GM23338 (cell line): ENCODE measurements around the gene TLX3. TPM values are rescaled to one million over a fixed set of nuclear protein-coding genes. Genes with fewer than 3 reads are reported as not detected.

Experiments
- ATAC-seq: fragments of 200-7000 bp; cut with Tn5 transposase; 3 replicates; pipeline ENCODE4 v1.9.1; 2020
- DNase-seq: peaks from one replicate; pipeline ENCODE4 v3.0.0-alpha.2; 2015; ENCODE audit warnings: low spot score
- H2AFZ ChIP-seq: fragments of 200-600 bp; sonication (generic); 2 replicates; pipeline ENCODE4 v1.8.0; 2016; ENCODE audit warnings: antibody characterized with exemption, mild to moderate bottlenecking, moderate library complexity
- H3F3A ChIP-seq: fragments of 200-600 bp; sonication (generic); replicated peaks from 2 replicates; pipeline ENCODE4 v1.8.0; 2017; ENCODE audit warnings: antibody characterized with exemption, mixed run types, low read depth
- H3K27ac ChIP-seq: fragments of 200-600 bp; sonication (generic); 2 replicates; pipeline ENCODE4 v1.6.1; 2016; ENCODE audit warnings: low read depth
- H3K27me3 ChIP-seq: fragments of 200-600 bp; sonication (generic); 2 replicates; pipeline ENCODE4 v1.8.0; 2016; ENCODE audit warnings: mild to moderate bottlenecking, mixed run types, moderate library complexity; ENCODE audit not compliant: insufficient read depth
- H3K36me3 ChIP-seq: fragments of 200-600 bp; sonication (generic); 2 replicates; pipeline ENCODE4 v1.8.0; 2016; ENCODE audit warnings: mild to moderate bottlenecking; ENCODE audit not compliant: insufficient read depth
- H3K4me1 ChIP-seq: fragments of 200-600 bp; sonication (generic); 2 replicates; pipeline ENCODE4 v1.8.0; 2016; ENCODE audit warnings: mild to moderate bottlenecking, moderate library complexity; ENCODE audit not compliant: insufficient read depth
- H3K4me2 ChIP-seq: fragments of 200-600 bp; sonication (generic); 2 replicates; pipeline ENCODE4 v1.7.1; 2017; ENCODE audit warnings: mixed run types
- H3K4me3 ChIP-seq: fragments of 200-600 bp; sonication (generic); 2 replicates; pipeline ENCODE4 v1.6.1; 2016; ENCODE audit warnings: mixed run types
- H3K79me2 ChIP-seq: fragments of 200-600 bp; sonication (generic); replicated peaks from 2 replicates; pipeline ENCODE4 v1.8.0; 2017; ENCODE audit warnings: mild to moderate bottlenecking; ENCODE audit not compliant: insufficient read depth
- H3K9me2 ChIP-seq: fragments of 200-600 bp; sonication (generic); 2 replicates; pipeline ENCODE4 v1.8.0; 2017; ENCODE audit not compliant: insufficient read depth
- H4K20me1 ChIP-seq: fragments of 200-600 bp; sonication (generic); replicated peaks from 2 replicates; pipeline ENCODE4 v1.8.0; 2017; ENCODE audit warnings: mild to moderate bottlenecking; ENCODE audit not compliant: insufficient read depth
- H3K27ac Mint-ChIP-seq: 2 replicates; pipeline ENCODE4 v1.8.0; 2020; ENCODE audit warnings: inconsistent platforms, mild to moderate bottlenecking, moderate library complexity, mixed read lengths
- H3K27me3 Mint-ChIP-seq: 3 replicates; pipeline ENCODE4 v1.8.0; 2022; ENCODE audit warnings: low read depth, mild to moderate bottlenecking, moderate library complexity, mixed read lengths, inconsistent platforms; ENCODE audit not compliant: insufficient read depth, poor library complexity
- H3K36me3 Mint-ChIP-seq: 3 replicates; pipeline ENCODE4 v1.8.0; 2021; ENCODE audit warnings: low read depth, mild to moderate bottlenecking, inconsistent platforms, moderate library complexity, mixed read lengths
- H3K4me1 Mint-ChIP-seq: 3 replicates; pipeline ENCODE4 v1.8.0; 2020; ENCODE audit warnings: mild to moderate bottlenecking, inconsistent platforms, mixed read lengths
- H3K4me3 Mint-ChIP-seq: 3 replicates; pipeline ENCODE4 v1.8.0; 2021; ENCODE audit warnings: moderate library complexity, mild to moderate bottlenecking, inconsistent platforms, mixed read lengths
- H3K9me3 Mint-ChIP-seq: 3 replicates; pipeline ENCODE4 v1.8.0; 2020; ENCODE audit warnings: moderate library complexity, mild to moderate bottlenecking, inconsistent platforms, mixed read lengths
- CREB1 ChIP-seq: fragments of 250-450 bp; sonication (Bioruptor Pico); IDR thresholded peaks from 2 replicates; pipeline ENCODE4 v1.5.0; 2020; ENCODE audit warnings: low read depth, mild to moderate bottlenecking, moderate library complexity
- CTCF ChIP-seq, 2 experiments: fragments of 200-600 bp in 1 of 2; sonication (generic) in 1 of 2; conservative IDR thresholded peaks; 2 replicates each; pipeline versions ENCODE4 v1.5.1 to v1.6.1; 2016 to 2017; ENCODE audit warnings: antibody characterized with exemption in 2 of 2, low read depth in 2 of 2, mild to moderate bottlenecking in 2 of 2, moderate library complexity in 1 of 2
- EZH2 ChIP-seq: fragments of 200-600 bp; sonication (generic); IDR thresholded peaks from one replicate; pipeline ENCODE4 v1.8.0; 2017; ENCODE audit warnings: antibody characterized with exemption, mild to moderate bottlenecking, low read depth; ENCODE audit not compliant: unreplicated experiment
- JUNB ChIP-seq: IDR thresholded peaks from one replicate; pipeline ENCODE4 v1.6.1; 2016; ENCODE audit warnings: antibody characterized with exemption; ENCODE audit not compliant: unreplicated experiment
- NANOG ChIP-seq: IDR thresholded peaks from 2 replicates; pipeline ENCODE4 v1.6.1; 2016; ENCODE audit warnings: antibody characterized with exemption, borderline replicate concordance
- POLR2AphosphoS5 ChIP-seq: IDR thresholded peaks from 2 replicates; pipeline ENCODE4 v1.6.1; 2016; ENCODE audit warnings: antibody characterized with exemption, low read depth
- REST ChIP-seq: IDR thresholded peaks from one replicate; pipeline ENCODE4 v1.6.1; 2018; ENCODE audit warnings: antibody characterized with exemption; ENCODE audit not compliant: unreplicated experiment
- ZNF114 ChIP-seq: fragments of 250-450 bp; sonication (Bioruptor Pico); IDR thresholded peaks from 2 replicates; pipeline ENCODE4 v1.5.0; 2020; ENCODE audit warnings: mild to moderate bottlenecking, moderate library complexity
- ZNF331 ChIP-seq: fragments of 250-450 bp; sonication (Bioruptor Pico); IDR thresholded peaks from 2 replicates; pipeline ENCODE4 v1.5.0; 2020; ENCODE audit warnings: low read depth, mild to moderate bottlenecking, moderate library complexity
- polyA plus RNA-seq: library from polyadenylated mRNA; unstranded; fragments of >200 nt; fragmentation: Nextera tagmentation; extraction: Ambion mirVana; gene quantifications from 2 replicates; pipeline ENCODE4 v1.2.1, GENCODE V29; 2016
- total RNA-seq: library from RNA; depleted of rRNA; stranded (reverse); fragments of >200 nt; shearing (Covaris generic); gene quantifications from 2 replicates; pipeline ENCODE4 v1.2.3, GENCODE V29; 2014

TLX3 gene
- total and polyA plus RNA-seq, 2 experiments from 2014 or later: 0.83 TPM; not detected in 1

GRCh38 chr5:171269717-171270116 lies 39.3 kb upstream of the TLX3 start:
- DNase-seq (no peak), ATAC-seq (no peak)
- peaks cover 5% of the 10 kb centered on the region; the same call in 1 of the 2 replicates for H3K9me2 ChIP-seq
- no peak overlapping the region for H3K4me2 ChIP-seq
- H3K36me3 Mint-ChIP-seq: peaks cover 4% of the 10 kb centered on the region; the same call in 1 of the 3 replicates
- no peak overlapping the region for H3K27ac Mint-ChIP-seq
- TF ChIP-seq CTCF (conservative IDR thresholded peaks at IDR 0.05; ENCODE audit: low read depth in 2 of 2): no peak
- no peak for TF ChIP-seq CREB1 (CRISPR knock-in tag)
- TF ChIP-seq REST: no peak
- no peak overlapping the region for H3K27ac ChIP-seq
- no peaks in the 10 kb centered on the region for H3F3A ChIP-seq
- no peaks in the 10 kb centered on the region for H3K27me3 Mint-ChIP-seq
- no peaks in the 10 kb centered on the region for H3K27me3 ChIP-seq
- no peaks in the 10 kb centered on the region for H3K36me3 ChIP-seq
- H3K4me3 Mint-ChIP-seq: no peak overlapping the region
- H3K79me2 ChIP-seq: no peaks in the 10 kb centered on the region
- no peaks in the 10 kb centered on the region for H3K4me1 Mint-ChIP-seq
- H4K20me1 ChIP-seq: 0 out of 2 replicates have a peak, but pooled peaks cover 4% of the 10 kb centered on the region
- H3K9me3 Mint-ChIP-seq: no peaks in the 10 kb centered on the region
- H2AFZ ChIP-seq: no peak overlapping the region
- H3K4me3 ChIP-seq: no peak overlapping the region
- no peaks in the 10 kb centered on the region for H3K4me1 ChIP-seq

GRCh38 chr5:171270136-171270535 lies 38.9 kb upstream of the TLX3 start:
- no peaks in the 10 kb centered on the region for H3K36me3 ChIP-seq
- H3K9me3 Mint-ChIP-seq: no peaks in the 10 kb centered on the region
- no peaks in the 10 kb centered on the region for H3F3A ChIP-seq
- H2AFZ ChIP-seq: no peak overlapping the region
- H3K27me3 Mint-ChIP-seq: no peaks in the 10 kb centered on the region
- no peak overlapping the region for H3K4me3 ChIP-seq
- no peaks in the 10 kb centered on the region for H3K27me3 ChIP-seq
- 0 out of 2 replicates have a peak, but pooled peaks cover 4% of the 10 kb centered on the region for H4K20me1 ChIP-seq
- H3K27ac Mint-ChIP-seq: no peak overlapping the region
- peaks cover 2% of the 10 kb centered on the region for H3K4me1 ChIP-seq
- H3K4me3 Mint-ChIP-seq: no peak overlapping the region
- no peak overlapping the region for H3K4me2 ChIP-seq
- no peak for DNase-seq
- ATAC-seq: no peak
- no peaks in the 10 kb centered on the region for H3K79me2 ChIP-seq
- H3K9me2 ChIP-seq: peaks cover 5% of the 10 kb centered on the region; the same call in 1 of the 2 replicates
- peaks cover 4% of the 10 kb centered on the region; the same call in 1 of the 3 replicates for H3K36me3 Mint-ChIP-seq
- no peak overlapping the region for H3K27ac ChIP-seq
- H3K4me1 Mint-ChIP-seq: no peaks in the 10 kb centered on the region
- TF ChIP-seq ZNF331 (no peak), JUNB (no peak), POLR2AphosphoS5 (no peak), NANOG (no peak), EZH2 (no peak), ZNF114 (CRISPR knock-in tag) (no peak), REST (no peak), CTCF (conservative IDR thresholded peaks at IDR 0.05; ENCODE audit: low read depth in 2 of 2) (no peak)
